Effector memory CD8-positive, alpha-beta T cell (primary cell): ENCODE data around the gene RAB7B.

Source experiments
- ATAC-seq: fragments of 150-1000 bp; cut with Tn5 transposase; replicated peaks from 2 replicates; pipeline ENCODE4 v1.10.0; 2021; ENCODE audit warnings: mild to moderate bottlenecking, moderate library complexity
- DNase-seq, 3 experiments: peaks; one replicate each; pipeline ENCODE4 v3.0.0; 2021
- H3K27ac Mint-ChIP-seq, 2 donors: one replicate each; pipeline ENCODE4 v1.8.0; 2022; ENCODE audit warnings: mild to moderate bottlenecking in 2 of 2, mixed read lengths in 2 of 2, moderate library complexity in 2 of 2
- H3K27me3 Mint-ChIP-seq, 2 donors: one replicate each; pipeline ENCODE4 v1.8.0; 2022; ENCODE audit warnings: mixed read lengths in 2 of 2
- H3K36me3 Mint-ChIP-seq: one replicate; pipeline ENCODE4 v1.8.0; 2022; ENCODE audit warnings: mild to moderate bottlenecking, moderate library complexity, mixed read lengths; ENCODE audit not compliant: insufficient read depth
- H3K4me1 Mint-ChIP-seq, 2 donors: one replicate each; pipeline ENCODE4 v1.8.0; 2022; ENCODE audit warnings: low read depth in 2 of 2, mixed read lengths in 2 of 2
- H3K4me3 Mint-ChIP-seq, 2 donors: one replicate each; pipeline ENCODE4 v1.8.0; 2022; ENCODE audit warnings: mild to moderate bottlenecking in 2 of 2, mixed read lengths in 2 of 2, moderate library complexity in 2 of 2
- H3K9me3 Mint-ChIP-seq, 2 donors: one replicate each; pipeline ENCODE4 v1.8.0; 2022; ENCODE audit warnings: mixed read lengths in 2 of 2

Gene RAB7B

GRCh38 chr1:205927247-205927646, 75.9 kb downstream of the RAB7B start:
- Mint-ChIP-seq H3K27me3 (peaks cover 25 to 42% of the 10 kb centered on the region in 2 donors), H3K27ac (no peak overlapping the region), H3K4me3 (no peak overlapping the region), H3K4me1 (no peaks in the 10 kb centered on the region), H3K36me3 (no peaks in the 10 kb centered on the region), H3K9me3 (no peaks in the 10 kb centered on the region)
- ATAC-seq (no peak), DNase-seq (no peak)
